ENCODE results near the gene CGNL1.

CGNL1 gene

DNA sequence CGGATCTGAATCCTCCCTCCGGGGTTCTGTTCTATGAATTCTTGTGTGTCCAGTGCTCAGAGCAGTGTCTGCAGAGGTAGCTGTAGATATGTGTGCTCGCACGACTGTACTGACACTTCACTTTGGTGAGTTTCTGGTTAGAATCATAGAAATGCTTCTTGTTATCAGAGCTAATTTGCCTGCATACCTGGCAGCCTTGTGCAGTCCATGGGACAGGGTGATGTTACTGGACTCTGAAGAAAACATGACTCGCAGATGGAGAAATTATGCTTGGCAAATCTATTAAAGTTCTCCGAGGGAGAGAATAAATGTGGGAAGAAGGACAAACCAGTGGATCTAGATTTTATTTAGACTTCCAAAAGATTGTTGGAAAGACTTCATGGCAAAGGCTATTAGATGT lies 12.2 kb downstream of the CGNL1 start:
- no peak for DNase-seq

DNA sequence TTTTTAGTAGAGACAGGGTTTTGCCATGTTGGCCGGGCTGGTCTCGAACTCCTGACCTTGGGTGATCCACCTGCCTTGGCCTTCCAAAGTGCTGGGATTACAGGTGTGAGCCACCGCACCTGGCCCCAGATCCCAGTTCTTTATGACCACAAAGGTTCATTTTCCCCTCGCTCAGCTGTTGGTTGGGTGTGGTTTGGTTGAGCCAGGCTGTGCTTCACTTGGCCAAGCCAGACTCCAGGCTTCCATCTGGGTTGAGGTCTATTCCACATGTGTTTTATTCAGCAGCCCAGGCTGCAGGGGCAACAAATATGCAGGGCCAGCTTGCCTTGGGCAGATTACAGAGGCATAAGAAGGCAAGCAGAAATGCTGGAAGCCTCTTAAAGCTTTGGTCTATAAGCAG lies 13.7 kb downstream of the CGNL1 start:
- no peak for DNase-seq

DNA sequence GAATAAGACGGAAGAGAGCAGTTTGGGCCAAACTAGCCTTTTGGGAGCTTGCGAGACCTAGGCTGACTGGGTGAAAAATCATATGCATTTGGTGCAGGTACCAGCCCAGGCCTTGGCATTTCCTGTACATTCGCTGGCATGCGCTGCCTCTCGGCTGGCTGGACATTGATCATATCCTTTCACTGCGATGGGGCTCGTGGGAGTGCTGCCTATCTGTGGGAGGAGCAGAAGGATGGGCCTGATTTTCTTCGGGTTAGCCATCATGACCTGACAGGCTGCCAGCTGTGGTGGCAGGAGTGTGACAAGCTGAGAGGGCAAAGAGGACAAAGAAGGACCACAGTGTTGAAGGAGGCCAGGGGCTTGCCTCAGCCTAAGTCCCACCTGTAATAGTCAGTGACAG lies 14.3 kb downstream of the CGNL1 start:
- no peak for DNase-seq

DNA sequence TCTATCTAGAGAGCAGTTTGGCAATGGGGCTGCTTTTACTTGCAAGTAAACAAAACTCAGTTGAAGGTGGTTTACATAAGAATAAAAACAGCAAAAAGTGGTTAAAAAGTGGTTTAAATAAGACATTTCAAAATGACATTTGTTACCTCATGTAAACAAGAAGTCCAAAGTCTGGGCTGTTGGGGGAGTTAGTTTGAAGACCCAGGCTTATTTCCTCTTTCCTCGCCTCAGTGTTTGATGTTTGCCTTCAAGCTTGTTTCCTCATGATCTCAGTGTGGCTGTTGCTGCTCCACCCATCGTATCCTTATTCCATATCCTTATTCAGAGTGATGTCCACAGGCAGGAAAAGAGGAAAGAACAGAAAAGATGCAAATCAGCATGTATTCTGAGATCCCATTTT lies 15.2 kb downstream of the CGNL1 start:
- no peak for DNase-seq

DNA sequence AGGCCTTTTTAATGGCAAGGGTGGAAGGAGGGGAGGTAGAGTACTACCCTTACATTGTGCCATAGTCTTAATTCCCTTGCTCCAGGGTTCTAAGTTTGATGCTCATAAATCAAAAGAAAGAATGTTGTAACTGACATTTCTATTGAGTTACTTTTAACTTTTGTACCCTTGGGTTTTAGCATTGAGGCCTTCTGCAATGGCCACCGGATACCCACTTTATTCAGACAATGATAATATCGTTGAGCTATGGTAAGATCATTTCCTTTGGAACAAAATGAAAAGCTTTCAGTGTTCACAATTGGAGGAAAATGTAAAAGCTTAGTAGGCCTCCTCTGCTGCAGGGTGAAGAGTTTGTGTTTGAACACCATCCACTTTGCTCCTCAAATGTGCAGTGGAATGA lies 16.8 kb downstream of the CGNL1 start:
- no peak for DNase-seq

DNA sequence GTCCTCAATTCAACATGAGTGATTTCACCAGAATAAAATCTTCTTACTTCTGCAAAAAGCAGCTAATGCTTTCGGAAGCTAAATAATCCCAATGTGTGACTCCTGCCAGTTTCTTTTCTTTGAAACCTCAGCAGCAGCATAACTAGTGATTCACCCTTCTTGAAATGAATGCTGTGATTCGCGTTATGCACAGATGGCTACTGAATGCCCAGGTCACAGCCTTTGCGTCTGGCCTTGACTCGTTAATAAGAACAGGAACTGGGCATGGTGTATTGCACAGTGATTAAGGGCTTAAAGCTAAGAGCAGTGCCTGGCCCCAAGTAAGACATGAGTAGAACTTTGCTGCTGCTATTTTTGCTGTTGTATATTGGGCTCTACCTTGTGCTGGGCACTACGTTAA lies 19.0 kb downstream of the CGNL1 start:
- DNase-seq: no peak

DNA sequence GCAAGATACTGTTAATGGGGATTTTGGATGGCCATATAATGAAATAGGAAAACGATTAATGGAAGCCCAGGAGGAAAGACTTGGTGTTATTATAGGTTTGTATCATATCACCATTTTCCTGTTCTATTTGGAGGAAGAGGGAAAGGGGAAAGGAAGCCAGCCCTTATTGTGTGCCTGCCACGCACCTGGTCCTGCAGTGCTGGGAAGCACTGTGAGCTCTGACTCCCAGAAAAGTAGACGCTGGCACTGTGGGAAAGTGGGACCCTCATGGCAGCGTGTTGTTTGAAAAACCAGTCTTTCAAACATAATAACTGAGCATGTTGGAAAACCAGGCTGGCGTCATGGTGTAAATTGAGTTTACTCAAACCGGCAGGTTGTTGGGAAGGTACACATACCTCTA lies 22.0 kb downstream of the CGNL1 start:
- no peak for DNase-seq

DNA sequence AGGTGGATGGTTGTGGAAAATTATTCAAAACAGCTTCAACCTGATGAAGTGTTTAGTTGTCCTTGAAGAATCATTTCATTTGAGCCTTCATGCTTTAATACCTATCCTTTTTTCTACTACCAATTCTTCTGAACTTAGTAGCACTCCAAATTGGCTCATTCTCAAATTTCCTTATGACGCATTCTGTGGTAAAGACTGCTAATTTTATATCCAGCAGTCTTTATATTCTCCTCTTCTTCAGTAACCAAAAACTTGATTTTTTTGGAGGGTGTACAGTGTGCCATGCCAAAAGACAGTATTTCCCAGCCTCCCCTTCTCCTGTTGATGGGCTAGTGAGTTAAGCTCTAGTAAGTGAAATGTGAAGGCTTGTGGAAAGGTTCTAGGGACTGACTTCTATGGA lies 25.2 kb downstream of the CGNL1 start:
- DNase-seq: no peak

DNA sequence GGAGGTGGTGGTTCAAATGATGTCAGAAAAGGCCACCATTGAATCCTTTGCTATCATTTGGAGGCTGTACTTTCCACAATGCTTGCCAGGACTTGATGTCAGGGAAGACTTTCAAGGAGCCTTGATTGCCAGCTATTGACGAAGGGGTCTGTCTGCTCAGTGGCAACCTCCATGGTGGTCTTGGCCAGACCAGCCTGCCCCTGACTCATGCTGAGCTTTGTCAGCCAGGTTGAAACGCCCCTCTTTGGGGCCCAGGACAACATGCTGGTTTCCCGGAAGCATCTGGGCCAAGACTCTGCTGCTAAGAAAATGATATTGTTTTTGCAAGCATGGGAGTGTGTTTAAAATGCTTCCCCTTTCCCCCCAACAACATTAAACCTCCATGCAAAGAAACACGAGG lies 26.7 kb downstream of the CGNL1 start:
- DNase-seq: no peak

DNA sequence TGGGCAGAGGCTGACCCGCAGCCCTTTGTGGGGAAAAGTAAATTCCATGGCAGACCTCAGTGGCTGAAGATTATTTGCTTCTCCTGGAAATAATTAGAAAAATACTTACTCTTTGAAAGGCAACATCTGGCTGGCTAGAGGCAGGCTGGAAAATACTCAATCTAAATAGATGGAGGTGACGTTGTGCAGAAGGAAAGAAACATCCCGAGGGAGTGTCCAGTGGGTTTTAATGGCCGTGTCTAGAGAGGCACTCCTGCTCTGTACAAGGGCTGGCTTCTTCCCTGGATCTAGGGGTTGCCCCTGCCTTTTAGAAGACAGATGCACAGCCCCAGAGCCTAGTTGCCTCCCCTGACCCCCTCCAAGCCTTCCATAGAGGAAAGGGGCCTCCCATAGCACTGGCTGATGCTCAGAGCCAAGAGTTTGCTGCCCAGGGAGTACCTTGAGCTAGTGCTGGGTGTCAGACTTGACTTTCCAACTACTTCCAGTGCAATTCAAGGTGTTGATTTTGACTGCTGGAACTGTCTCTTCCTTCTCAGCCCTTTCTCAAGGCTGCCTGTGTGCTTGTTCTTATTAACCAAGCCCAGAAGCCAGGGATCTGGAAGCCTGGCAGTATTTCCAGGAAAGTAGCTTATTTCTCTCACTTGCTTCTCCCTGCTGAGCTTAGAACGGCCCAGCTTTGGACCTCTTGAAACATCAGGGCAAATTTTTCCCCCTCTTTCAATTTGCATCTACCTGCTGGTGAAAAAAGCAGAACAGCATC lies 27.4 kb downstream of the CGNL1 start:
- DNase-seq: no peak

DNA sequence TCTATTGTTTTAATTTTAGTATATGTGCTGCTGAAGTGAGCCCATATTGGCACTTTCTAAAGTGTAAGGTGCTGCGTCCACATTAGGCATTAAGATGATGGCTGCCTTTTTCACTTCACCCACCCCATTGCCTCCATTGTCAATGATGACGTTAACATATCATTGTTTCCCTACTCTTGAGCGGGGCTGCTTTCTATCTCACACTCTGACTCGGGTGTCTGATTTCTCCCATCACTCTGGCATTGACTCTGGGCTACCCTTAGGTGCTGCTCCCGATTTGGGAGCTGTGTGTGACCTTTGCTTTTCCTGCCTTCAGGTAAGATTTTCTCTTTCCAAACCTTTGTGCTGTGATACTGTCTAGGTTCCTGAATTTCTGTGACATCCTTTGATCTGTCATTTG lies 28.8 kb downstream of the CGNL1 start:
- DNase-seq: no peak

DNA sequence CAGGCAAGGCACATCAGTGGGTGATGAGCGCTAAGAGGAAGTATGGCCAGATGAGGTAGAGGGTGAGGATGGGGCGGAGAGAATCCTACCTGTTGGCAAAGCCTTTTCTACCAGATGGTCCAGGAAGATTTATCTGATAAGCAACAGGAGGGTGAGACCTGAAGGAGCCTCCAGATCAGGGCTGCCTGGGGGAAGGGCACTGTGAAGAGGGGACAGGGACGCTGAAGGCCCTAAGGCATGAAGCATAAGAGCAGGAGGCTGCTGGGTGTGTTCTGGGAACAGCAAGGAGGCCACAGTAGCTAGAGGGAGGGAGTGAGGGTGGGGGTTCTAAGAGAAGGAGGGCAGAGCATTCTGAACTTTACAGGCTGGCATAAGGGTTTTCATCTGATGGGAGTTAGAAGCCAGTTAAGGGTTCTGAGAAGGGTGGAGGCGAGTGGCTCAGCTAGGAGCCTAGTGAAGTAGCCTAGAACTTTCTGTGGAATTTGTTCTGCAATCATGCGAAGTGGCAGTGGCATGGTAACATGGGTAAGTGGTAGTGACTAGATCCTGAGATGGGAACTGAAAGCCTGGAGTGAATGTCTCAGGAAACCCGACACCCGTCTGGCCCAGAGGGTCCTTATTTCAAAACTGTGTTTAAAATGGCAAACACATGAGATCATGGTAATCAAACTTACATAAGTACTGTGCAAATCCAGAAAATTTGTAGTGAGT lies 29.9 kb downstream of the CGNL1 start:
- no peak for DNase-seq

DNA sequence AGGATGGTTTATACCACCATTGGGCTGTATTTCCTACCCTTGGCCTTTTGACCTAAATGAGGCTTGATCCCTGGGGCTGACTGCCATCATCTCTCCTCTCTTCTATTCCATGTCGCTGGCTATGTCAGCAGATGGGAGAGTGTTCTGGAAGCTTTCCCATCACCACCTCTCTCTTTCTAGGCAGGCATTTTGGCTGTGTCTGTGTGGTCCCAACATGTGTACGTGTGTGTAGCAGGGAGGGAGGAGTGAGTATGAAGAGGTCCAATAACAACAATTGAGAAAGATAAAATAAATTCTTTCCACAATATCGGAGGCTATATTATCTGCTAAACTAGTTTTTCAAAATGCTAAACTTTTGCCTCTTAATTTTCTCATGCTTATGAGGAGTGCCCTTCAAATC lies 34.1 kb downstream of the CGNL1 start:
- DNase-seq: no peak

DNA sequence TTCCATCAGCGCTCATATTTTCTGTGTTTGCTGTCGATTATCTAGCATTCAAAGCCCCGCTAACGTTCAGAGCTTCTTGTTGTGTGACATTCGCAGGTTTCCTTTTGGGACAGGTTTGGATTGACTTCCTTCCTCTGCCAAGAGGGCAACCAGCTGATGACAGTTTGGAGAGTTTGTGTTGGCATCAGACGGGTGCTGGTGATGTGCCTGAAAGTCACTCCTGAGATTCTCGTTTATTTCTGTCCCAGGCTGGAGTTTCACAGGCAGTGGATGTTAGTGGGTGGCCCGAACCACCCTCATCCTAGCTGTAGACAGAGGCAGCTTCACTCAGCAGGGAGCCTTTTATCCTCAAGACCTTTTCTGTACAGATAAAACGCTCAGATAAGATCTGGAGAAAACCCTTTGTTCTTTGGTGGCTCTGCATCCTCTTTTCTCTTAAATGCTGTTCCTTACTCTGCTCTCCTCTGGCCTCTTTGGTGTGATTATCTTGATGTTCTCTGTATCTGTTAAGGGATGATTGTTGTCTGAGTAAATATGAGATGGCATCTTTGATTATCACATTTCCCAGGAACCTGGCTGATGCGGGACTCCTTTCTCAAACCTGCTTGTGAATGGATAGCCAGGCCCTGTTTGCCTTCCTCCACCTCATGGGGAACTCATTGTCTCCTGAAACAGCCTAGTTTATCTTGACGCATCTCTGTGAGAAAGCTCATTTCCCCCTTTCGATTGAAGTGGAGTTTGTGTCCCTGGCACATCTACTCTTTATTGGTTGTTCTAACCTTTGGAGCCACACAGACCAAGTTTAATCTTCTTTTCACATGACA lies 35.9 kb downstream of the CGNL1 start:
- no peak for DNase-seq

DNA sequence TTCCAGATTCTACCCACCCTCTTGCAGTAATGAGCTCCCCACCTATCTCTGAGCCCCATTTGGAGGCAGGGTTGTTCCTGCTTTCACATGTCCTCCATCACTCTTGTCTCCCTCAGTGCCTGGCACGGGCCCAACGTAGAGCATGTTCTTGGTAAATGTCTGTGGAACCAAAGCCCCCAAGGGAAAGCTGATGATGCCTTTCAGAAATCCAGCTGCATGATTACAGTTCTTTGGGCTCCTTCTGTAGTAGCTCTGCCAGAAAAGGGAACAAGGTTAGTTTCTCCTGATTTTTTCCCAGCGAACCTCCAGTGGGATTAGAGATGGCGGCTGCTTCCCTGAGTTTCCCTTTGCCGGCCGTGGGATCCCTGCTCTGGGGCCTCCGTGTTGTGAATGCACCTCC lies 39.3 kb downstream of the CGNL1 start:
- no peak for DNase-seq

DNA sequence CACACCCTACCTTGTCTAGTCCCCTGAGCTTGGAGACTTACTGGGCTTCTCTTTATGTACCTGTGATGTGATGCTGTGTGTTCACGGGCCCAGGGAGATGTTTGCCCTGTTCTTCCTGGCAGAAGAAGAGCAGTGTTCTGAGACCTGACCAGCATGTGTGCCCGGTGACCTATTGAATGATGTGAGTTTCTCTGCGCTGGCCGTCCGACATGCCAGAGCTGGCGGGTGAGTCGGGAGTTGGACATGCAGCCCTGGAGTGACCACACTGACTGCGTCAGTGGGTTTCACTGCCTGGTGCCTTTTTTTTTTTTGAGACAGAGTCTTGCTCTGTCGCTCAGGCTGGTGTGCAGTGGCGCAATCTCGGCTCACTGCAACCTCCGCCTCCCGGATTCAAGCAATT lies 42.3 kb downstream of the CGNL1 start:
- DNase-seq: no peak

DNA sequence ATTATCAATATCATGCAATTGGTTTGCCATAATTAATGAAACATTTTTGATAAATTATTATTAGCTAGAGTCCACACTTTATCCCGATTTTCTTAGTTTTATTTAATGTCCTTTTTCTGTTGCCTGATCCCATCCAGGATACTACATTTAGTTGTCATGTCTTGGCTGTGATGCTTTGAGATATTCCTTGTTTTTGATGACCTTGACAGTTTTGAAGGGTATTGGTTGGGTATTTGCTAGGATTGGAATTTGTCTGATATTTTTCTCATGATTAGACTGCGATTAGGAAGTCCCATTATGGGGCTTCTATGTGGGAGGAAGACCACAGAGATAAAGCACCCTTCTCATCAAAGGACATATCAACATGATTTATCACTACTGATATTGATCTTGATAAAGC lies 43.0 kb downstream of the CGNL1 start:
- DNase-seq: no peak

DNA sequence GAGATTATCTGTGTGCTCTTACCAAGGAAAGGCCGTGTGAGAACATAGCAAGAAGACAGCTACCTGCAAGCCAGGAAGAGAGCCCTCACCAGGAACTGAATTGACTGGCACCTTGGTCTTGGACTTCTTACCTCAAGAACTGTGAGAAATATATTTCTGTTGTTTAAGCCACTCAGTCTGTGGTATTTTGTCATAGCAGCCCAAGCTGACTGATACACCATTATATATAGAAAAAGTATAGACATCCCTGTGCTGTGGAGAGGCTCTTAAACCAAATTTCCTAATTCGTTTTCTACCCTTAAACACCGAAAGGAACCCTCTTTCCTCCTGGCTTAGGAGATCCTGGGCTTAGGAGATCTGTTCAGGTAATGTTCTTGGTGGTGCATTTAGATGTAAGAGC lies 44.8 kb downstream of the CGNL1 start:
- DNase-seq: no peak

DNA sequence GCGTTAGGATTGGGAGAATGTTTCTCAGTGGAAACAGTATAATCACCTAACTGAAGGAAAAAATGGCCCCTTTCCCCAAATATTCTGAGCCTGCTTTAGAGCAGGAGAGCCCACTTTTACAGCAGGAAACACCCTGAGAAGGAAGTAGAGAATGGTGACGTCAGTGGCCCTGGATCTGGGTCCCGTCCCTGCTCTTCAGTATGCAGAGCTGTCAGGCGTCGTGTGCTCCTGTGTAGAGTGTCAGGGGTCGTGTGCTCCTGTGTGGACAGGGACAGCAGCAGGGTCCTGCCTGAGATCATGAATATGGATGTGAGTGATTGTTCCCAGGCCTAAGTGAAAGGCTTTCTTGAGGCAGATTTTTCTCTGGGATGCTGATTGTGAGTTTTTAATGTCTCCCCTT lies 45.2 kb downstream of the CGNL1 start:
- no peak for DNase-seq

DNA sequence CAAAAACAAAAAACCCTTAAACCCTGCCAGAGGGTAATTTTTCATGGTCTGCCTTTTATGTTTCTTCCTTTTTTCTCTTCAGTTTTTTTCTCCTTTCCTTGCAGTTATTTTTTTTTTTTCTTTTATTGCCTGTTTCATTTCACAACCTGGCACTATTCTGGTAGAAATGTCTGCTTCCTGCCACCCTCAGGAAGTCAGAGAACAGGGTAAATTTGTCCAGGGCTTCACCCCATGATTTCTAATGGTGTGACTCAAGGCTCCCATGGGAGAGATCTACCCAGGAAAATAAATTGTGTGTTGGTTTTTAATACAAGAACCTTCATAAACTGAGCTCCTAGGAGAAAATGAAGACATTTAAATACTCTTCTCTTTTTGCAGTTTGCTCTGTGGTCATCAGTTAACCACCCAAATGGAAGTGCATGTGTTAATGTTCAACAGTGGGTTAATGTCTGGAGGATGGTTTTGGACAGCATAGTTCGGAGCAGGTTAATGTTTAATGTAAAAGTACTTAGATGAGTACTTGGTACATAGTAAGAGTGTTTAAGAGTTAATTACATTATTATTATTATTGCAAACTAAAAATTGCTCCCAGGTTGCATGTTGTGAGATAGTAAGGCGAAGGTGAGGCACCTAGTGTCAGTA lies 45.9 kb downstream of the CGNL1 start:
- DNase-seq: no peak

DNA sequence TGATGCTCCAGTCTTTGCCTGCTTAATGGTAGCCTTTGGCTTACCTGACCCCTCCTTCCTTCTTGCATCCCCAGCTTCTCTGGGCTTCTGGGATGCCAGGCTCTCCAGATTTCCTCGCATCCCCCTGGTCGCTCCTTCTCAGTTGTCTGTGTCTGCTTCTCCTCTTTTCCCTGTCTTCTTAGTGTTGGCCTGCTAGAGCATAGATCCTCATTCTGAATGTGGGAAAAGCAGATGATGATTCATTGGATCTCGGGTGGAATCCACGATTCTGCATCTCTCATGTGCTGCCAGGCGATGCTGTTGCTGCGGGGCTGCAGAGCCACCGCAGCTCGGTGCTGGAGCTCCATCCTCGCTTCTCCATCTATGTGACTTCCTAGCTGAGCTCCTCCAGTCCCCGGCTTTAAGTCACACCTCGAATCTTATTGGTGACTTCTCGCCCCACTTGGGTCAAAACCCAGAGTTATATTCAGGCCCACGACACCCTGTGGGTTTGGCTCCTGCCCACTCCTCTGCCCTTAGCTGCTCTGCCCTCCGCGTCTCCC lies 47.4 kb downstream of the CGNL1 start:
- no peak for DNase-seq

DNA sequence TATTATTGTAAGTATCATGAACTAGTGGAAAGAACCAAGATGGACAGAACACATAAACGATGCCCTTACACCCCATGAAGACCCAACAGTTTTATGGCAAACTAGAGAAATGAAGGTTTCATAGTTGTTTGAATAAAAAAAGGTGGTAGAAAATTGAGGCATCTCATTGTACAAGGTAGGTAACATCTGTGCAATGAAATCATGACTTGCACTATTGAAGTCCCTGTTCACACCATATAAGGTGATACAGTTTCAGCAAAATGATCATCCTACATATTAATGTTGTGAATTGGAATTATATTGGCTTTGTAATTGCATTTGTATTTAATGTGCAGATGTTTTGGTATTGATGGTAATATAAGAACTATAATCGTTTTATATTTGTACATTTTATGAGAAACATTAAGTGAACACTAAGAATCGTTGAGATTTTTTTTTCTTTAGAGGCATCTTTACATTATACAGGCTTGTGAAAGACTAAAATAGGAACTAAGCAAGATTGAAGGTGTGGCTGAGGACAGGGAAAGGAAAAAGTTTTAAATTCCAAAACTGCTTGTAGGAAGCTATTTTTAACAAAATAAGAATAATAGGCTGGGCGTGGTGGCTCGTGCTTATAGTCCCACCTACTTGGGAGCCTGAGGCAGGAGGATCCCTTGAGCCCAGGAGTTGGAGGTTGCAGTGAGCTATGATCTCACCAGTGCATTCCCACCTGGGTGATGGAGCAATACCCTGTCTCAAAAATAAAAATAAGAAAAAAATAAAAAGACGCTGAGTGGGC lies 48.5 kb downstream of the CGNL1 start:
- DNase-seq: no peak
